Measurements from ENCODE around the gene RRP7A. TPM values are rescaled to one million over a fixed set of nuclear protein-coding genes. Genes with fewer than 3 reads are reported as not detected.
"Not testable (repeated sequence)": the region's sequence is repeated elsewhere in the genome, so short reads cannot be mapped to it uniquely, and the experiment has no call there.

Gene RRP7A
- total and polyA plus RNA-seq, 2 donors (not counting 3 experiments of a cell fraction or from before 2014, with no cell fraction given) = 35.3 to 83.7 TPM

DNA sequence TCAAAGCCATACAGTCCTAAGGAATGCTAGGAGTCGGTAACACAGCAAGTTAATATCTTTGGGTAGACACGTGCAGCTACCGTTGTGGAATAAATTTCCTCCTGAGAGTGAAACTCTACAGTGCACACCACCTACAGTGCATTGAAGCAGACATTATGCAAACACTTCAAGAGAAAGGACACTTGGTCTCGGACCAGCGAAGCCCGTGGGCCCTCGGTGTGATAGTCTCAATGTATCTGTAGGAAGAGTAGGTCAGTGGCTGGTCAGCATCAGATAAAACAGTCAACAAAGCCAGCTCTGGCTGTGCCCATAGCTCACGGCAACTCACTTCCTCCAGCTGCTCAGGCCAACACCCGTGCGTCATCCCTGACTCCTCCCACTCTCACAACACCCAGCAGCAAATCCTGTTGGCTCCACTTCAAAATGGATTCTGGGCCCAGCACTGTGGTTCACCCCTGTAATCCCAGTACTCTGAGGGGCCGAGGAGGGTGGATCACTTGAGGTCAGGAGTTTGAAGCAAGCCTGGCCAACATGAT, 19.7 kb upstream of the RRP7A start:
- H3K36me3 ChIP-seq (ENCODE audit: control insufficient read depth in 2 of 2, extremely low read depth in 1 of 2, insufficient read depth in 2 of 2, low read length in 2 of 2); H3K79me2 ChIP-seq (ENCODE audit: control insufficient read depth, insufficient read depth, low read length); CTCF ChIA-PET; BruUV-seq (replicated peaks); H3K4me3 ChIP-seq (replicated peaks in 1 of 3; ENCODE audit: insufficient read depth in 1 of 3, low read depth in 1 of 3, low read length in 3 of 3); intact Hi-C loops (cut with micrococcal nuclease); POLR2A ChIA-PET; H3K4me1 ChIP-seq (ENCODE audit: control insufficient read depth, extremely low read depth, insufficient read depth, low read length); H3K4me2 ChIP-seq (ENCODE audit: insufficient read depth, low read length); H3K9me3 ChIP-seq (replicated peaks; ENCODE audit: control insufficient read depth, insufficient read depth, low read length); H3K27me3 ChIP-seq (ENCODE audit: control insufficient read depth in 2 of 2, insufficient read depth in 2 of 2, low read length in 2 of 2); H3K9me1 ChIP-seq (replicated peaks; ENCODE audit: control insufficient read depth, extremely low read depth, insufficient read depth, low read length); H4K20me1 ChIP-seq (replicated peaks; ENCODE audit: control insufficient read depth, extremely low read depth, insufficient read depth, low read length); dilution Hi-C loops (cut with MboI; ENCODE audit: extremely low pct_ligation_motif_present, low sequenced_read_pairs): not testable (repeated sequence)
- peak overlapping the region; percentile 60 for H3K27ac ChIP-seq (ENCODE audit: insufficient read depth, low read depth, low read length)
- FAIRE-seq (peak; percentile 76), DNase-seq (ENCODE audit: low read depth, low spot score) (peak; percentile 58)
- peak overlapping the region; percentile 64 for H2AFZ ChIP-seq (ENCODE audit: low read depth, low read length)
- peak; percentile 54 for TF ChIP-seq GATA2 (IDR thresholded peaks at IDR 0.05; ENCODE audit: insufficient read depth, insufficient read length, low read depth, low read length)
- peak; percentile 27 for TF ChIP-seq FOS (IDR thresholded peaks at IDR 0.05; ENCODE audit: borderline replicate concordance, insufficient read depth, low read length)
- H3K9ac ChIP-seq (replicated peaks; ENCODE audit: extremely low read depth, insufficient read depth, low read length) = peak overlapping the region; percentile 16

DNA sequence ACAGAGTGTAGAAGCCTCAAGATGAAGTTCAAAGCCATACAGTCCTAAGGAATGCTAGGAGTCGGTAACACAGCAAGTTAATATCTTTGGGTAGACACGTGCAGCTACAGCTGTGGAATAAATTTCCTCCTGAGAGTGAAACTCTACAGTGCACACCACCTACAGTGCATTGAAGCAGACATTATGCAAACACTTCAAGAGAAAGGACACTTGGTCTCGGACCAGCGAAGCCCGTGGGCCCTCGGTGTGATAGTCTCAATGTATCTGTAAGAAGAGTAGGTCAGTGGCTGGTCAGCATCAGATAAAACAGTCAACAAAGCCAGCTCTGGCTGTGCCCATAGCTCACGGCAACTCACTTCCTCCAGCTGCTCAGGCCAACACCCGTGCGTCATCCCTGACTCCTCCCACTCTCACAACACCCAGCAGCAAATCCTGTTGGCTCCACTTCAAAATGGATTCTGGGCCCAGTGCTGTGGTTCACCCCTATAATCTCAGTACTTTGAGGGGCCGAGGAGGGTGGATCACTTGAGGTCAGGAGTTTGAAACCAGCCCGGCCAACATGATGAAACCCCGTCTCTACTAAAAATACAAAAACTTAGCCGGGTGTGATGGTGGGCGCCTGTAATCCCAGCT, 17.7 kb upstream of the RRP7A start:
- H3K36me3 ChIP-seq (ENCODE audit: control insufficient read depth in 2 of 2, extremely low read depth in 1 of 2, insufficient read depth in 2 of 2, low read length in 2 of 2); H3K4me3 ChIP-seq (replicated peaks in 1 of 3; ENCODE audit: insufficient read depth in 1 of 3, low read depth in 1 of 3, low read length in 3 of 3); H3K4me2 ChIP-seq (ENCODE audit: insufficient read depth, low read length); H3K9me3 ChIP-seq (replicated peaks; ENCODE audit: control insufficient read depth, insufficient read depth, low read length); H3K9me1 ChIP-seq (replicated peaks; ENCODE audit: control insufficient read depth, extremely low read depth, insufficient read depth, low read length); H3K27me3 ChIP-seq (ENCODE audit: control insufficient read depth in 2 of 2, insufficient read depth in 2 of 2, low read length in 2 of 2); H3K4me1 ChIP-seq (ENCODE audit: control insufficient read depth, extremely low read depth, insufficient read depth, low read length); intact Hi-C loops (cut with micrococcal nuclease); BruUV-seq (replicated peaks); CTCF ChIA-PET; dilution Hi-C loops (cut with MboI; ENCODE audit: extremely low pct_ligation_motif_present, low sequenced_read_pairs); H3K79me2 ChIP-seq (ENCODE audit: control insufficient read depth, insufficient read depth, low read length); H3K9ac ChIP-seq (replicated peaks; ENCODE audit: extremely low read depth, insufficient read depth, low read length); H4K20me1 ChIP-seq (replicated peaks; ENCODE audit: control insufficient read depth, extremely low read depth, insufficient read depth, low read length): not testable (repeated sequence)
- TF ChIP-seq FOS (IDR thresholded peaks at IDR 0.05; ENCODE audit: borderline replicate concordance, insufficient read depth, low read length) = peak; percentile 9
- peak; percentile 30 for TF ChIP-seq GATA2 (IDR thresholded peaks at IDR 0.05; ENCODE audit: insufficient read depth, insufficient read length, low read depth, low read length)
- Histone ChIP-seq H2AFZ (ENCODE audit: low read depth, low read length) (peak overlapping the region; percentile 49), H3K27ac (ENCODE audit: insufficient read depth, low read depth, low read length) (peak overlapping the region; percentile 69)
- POLR2A ChIA-PET = interaction anchor here (0.6 kb wide), 1 partner anchor 627 kb away, joined by 3 read pairs; no protein-coding TSS in a partner anchor
- FAIRE-seq = peak; percentile 76
- DNase-seq (ENCODE audit: low read depth, low spot score) = peak; percentile 40

DNA sequence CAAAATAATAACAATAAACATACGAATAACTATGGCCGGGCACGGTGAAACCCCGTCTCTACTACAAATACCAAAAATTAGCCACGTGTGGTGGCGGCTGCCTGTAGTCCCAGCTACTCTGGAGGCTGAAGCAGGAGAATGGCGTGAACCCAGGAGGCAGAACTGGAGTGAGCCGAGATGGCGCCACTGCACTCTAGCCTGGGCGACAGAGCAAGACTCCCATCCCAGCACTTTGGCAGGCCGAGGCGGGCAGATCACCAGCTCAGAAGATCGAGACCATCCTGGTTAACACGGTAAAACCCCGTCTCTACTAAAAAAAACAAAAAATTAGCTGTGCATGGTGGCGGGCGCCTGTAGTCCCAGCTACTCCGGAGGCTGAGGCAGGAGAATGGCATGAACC, 17.0 kb upstream of the RRP7A start:
- H3K4me2 ChIP-seq (ENCODE audit: insufficient read depth, low read length); H3K9me3 ChIP-seq (replicated peaks; ENCODE audit: control insufficient read depth, insufficient read depth, low read length); CTCF ChIA-PET; H2AFZ ChIP-seq (ENCODE audit: low read depth, low read length); FAIRE-seq; H3K4me3 ChIP-seq (replicated peaks in 1 of 3; ENCODE audit: insufficient read depth in 1 of 3, low read depth in 1 of 3, low read length in 3 of 3); H3K4me1 ChIP-seq (ENCODE audit: control insufficient read depth, extremely low read depth, insufficient read depth, low read length); H3K36me3 ChIP-seq (ENCODE audit: control insufficient read depth in 2 of 2, extremely low read depth in 1 of 2, insufficient read depth in 2 of 2, low read length in 2 of 2); H3K9ac ChIP-seq (replicated peaks; ENCODE audit: extremely low read depth, insufficient read depth, low read length); H3K79me2 ChIP-seq (ENCODE audit: control insufficient read depth, insufficient read depth, low read length); H3K9me1 ChIP-seq (replicated peaks; ENCODE audit: control insufficient read depth, extremely low read depth, insufficient read depth, low read length); BruUV-seq (replicated peaks); intact Hi-C loops (cut with micrococcal nuclease); dilution Hi-C loops (cut with MboI; ENCODE audit: extremely low pct_ligation_motif_present, low sequenced_read_pairs); H4K20me1 ChIP-seq (replicated peaks; ENCODE audit: control insufficient read depth, extremely low read depth, insufficient read depth, low read length); POLR2A ChIA-PET; DNase-seq (ENCODE audit: low read depth, low spot score); H3K27me3 ChIP-seq (ENCODE audit: control insufficient read depth in 2 of 2, insufficient read depth in 2 of 2, low read length in 2 of 2): not testable (repeated sequence)
- peak overlapping the region; percentile 69 for H3K27ac ChIP-seq (ENCODE audit: insufficient read depth, low read depth, low read length)
